ENCODE data around the gene MINDY2.
A peak's percentile ranks its signal among the peaks of the same experiment; 100 is the strongest.

Gene MINDY2

GRCh38 chr15:58758141-58758540 lies 13.0 kb upstream of the MINDY2 start:
- WGBS (ENCODE audit: extremely low coverage, insufficient coverage, insufficient read length) = no CpG with 5 or more reads among the region's 3 CpGs

GRCh38 chr15:58760385-58761009 lies 10.6 kb upstream of the MINDY2 start:
- Histone ChIP-seq H4K12ac (ENCODE audit: low read depth, low read length) (no peak overlapping the region), H2AK5ac (ENCODE audit: low read length) (no peak overlapping the region), H3K9me3 (ENCODE audit: insufficient read depth, low read depth, low read length) (no peaks in the 10 kb centered on the region), H4K8ac (ENCODE audit: low read depth, low read length) (no peak overlapping the region), H3K23ac (ENCODE audit: low read length) (no peak overlapping the region), H4K91ac (ENCODE audit: low read depth, low read length) (no peak overlapping the region), H3K14ac (ENCODE audit: low read length) (no peak overlapping the region), H3K4me2 (ENCODE audit: low read length) (no peak overlapping the region), H2BK5ac (ENCODE audit: low read depth, low read length, poor library complexity) (no peak overlapping the region), H3K9ac (ENCODE audit: low read length) (no peak overlapping the region), H3K27ac (ENCODE audit: low read depth, low read length) (no peak overlapping the region), H3K18ac (ENCODE audit: low read length) (no peak overlapping the region), H3K4me3 (ENCODE audit: low read depth, low read length) (no peak overlapping the region), H2BK120ac (ENCODE audit: insufficient read depth, low read length, poor library complexity) (no peak overlapping the region), H2BK12ac (ENCODE audit: low read length) (no peak overlapping the region), H3K4me1 (ENCODE audit: control insufficient read depth in 1 of 2, insufficient read depth in 2 of 2, low read length in 2 of 2) (no peaks in the 10 kb centered on the region), H3K79me1 (ENCODE audit: low read length) (no peaks in the 10 kb centered on the region), H2AFZ (ENCODE audit: insufficient read depth, low read length, poor library complexity) (no peak overlapping the region), H3K27me3 (ENCODE audit: insufficient read depth, low read length) (no peaks in the 10 kb centered on the region), H3K79me2 (ENCODE audit: control insufficient read depth, insufficient read depth, low read length, poor library complexity) (no peaks in the 10 kb centered on the region), H3K36me3 (ENCODE audit: control insufficient read depth in 1 of 2, insufficient read depth in 2 of 2, low read length in 2 of 2) (no peaks in the 10 kb centered on the region), H3K4ac (ENCODE audit: low read depth, low read length) (no peak overlapping the region)
- no peak for DNase-seq
- WGBS (ENCODE audit: extremely low coverage, insufficient coverage, insufficient read length) = no CpG with 5 or more reads among the region's 7 CpGs

More at GRCh38 chr15:58758141-58758540, 13.0 kb upstream of the MINDY2 start:
- Histone ChIP-seq H3K27me3 (ENCODE audit: insufficient read depth, low read length) (no peaks in the 10 kb centered on the region), H3K14ac (ENCODE audit: low read length) (no peak overlapping the region), H3K79me1 (ENCODE audit: low read length) (no peaks in the 10 kb centered on the region), H3K36me3 (ENCODE audit: control insufficient read depth in 1 of 2, insufficient read depth in 2 of 2, low read length in 2 of 2) (no peaks in the 10 kb centered on the region), H3K4me1 (ENCODE audit: control insufficient read depth in 1 of 2, insufficient read depth in 2 of 2, low read length in 2 of 2) (no peaks in the 10 kb centered on the region), H3K27ac (ENCODE audit: low read depth, low read length) (no peak overlapping the region), H3K4ac (ENCODE audit: low read depth, low read length) (no peak overlapping the region), H4K8ac (ENCODE audit: low read depth, low read length) (no peak overlapping the region), H2AK5ac (ENCODE audit: low read length) (no peak overlapping the region), H3K79me2 (ENCODE audit: control insufficient read depth, insufficient read depth, low read length, poor library complexity) (no peaks in the 10 kb centered on the region), H3K4me3 (ENCODE audit: low read depth, low read length) (no peak overlapping the region), H2BK5ac (ENCODE audit: low read depth, low read length, poor library complexity) (no peak overlapping the region), H3K18ac (ENCODE audit: low read length) (no peak overlapping the region), H4K91ac (ENCODE audit: low read depth, low read length) (no peak overlapping the region), H2BK120ac (ENCODE audit: insufficient read depth, low read length, poor library complexity) (no peak overlapping the region), H2BK12ac (ENCODE audit: low read length) (no peak overlapping the region), H3K23ac (ENCODE audit: low read length) (no peak overlapping the region), H3K9me3 (ENCODE audit: insufficient read depth, low read depth, low read length) (no peaks in the 10 kb centered on the region), H2AFZ (ENCODE audit: insufficient read depth, low read length, poor library complexity) (no peak overlapping the region), H3K4me2 (ENCODE audit: low read length) (no peak overlapping the region), H3K9ac (ENCODE audit: low read length) (no peak overlapping the region), H4K12ac (ENCODE audit: low read depth, low read length) (no peak overlapping the region)
- DNase-seq = peak in 1 of 2 donors; percentile 44

GRCh38 chr15:58761010-58761388 lies 10.1 kb upstream of the MINDY2 start:
- Histone ChIP-seq H3K4me3 (ENCODE audit: low read depth, low read length) (no peak overlapping the region), H3K79me1 (ENCODE audit: low read length) (no peaks in the 10 kb centered on the region), H4K8ac (ENCODE audit: low read depth, low read length) (no peak overlapping the region), H3K36me3 (ENCODE audit: control insufficient read depth in 1 of 2, insufficient read depth in 2 of 2, low read length in 2 of 2) (no peaks in the 10 kb centered on the region), H3K4ac (ENCODE audit: low read depth, low read length) (no peak overlapping the region), H2AFZ (ENCODE audit: insufficient read depth, low read length, poor library complexity) (no peak overlapping the region), H3K18ac (ENCODE audit: low read length) (no peak overlapping the region), H3K14ac (ENCODE audit: low read length) (no peak overlapping the region), H4K91ac (ENCODE audit: low read depth, low read length) (no peak overlapping the region), H3K27me3 (ENCODE audit: insufficient read depth, low read length) (no peaks in the 10 kb centered on the region), H3K27ac (ENCODE audit: low read depth, low read length) (no peak overlapping the region), H2BK120ac (ENCODE audit: insufficient read depth, low read length, poor library complexity) (no peak overlapping the region), H3K9me3 (ENCODE audit: insufficient read depth, low read depth, low read length) (no peaks in the 10 kb centered on the region), H3K4me1 (ENCODE audit: control insufficient read depth in 1 of 2, insufficient read depth in 2 of 2, low read length in 2 of 2) (no peaks in the 10 kb centered on the region), H2BK5ac (ENCODE audit: low read depth, low read length, poor library complexity) (no peak overlapping the region), H3K79me2 (ENCODE audit: control insufficient read depth, insufficient read depth, low read length, poor library complexity) (no peaks in the 10 kb centered on the region), H3K4me2 (ENCODE audit: low read length) (no peak overlapping the region), H4K12ac (ENCODE audit: low read depth, low read length) (no peak overlapping the region), H2AK5ac (ENCODE audit: low read length) (no peak overlapping the region), H3K9ac (ENCODE audit: low read length) (no peak overlapping the region), H2BK12ac (ENCODE audit: low read length) (no peak overlapping the region), H3K23ac (ENCODE audit: low read length) (no peak overlapping the region)
- WGBS (ENCODE audit: extremely low coverage, insufficient coverage, insufficient read length) = no CpG with 5 or more reads among the region's 1 CpG
- no peak for DNase-seq

- no peak overlapping the region for H3K14ac ChIP-seq (ENCODE audit: low read length)
- no peak overlapping the region for H2BK12ac ChIP-seq (ENCODE audit: low read length)
- no peak overlapping the region for H3K27ac ChIP-seq (ENCODE audit: low read depth, low read length)
- H3K4ac ChIP-seq (ENCODE audit: low read depth, low read length) = no peak overlapping the region
- no peak overlapping the region for H3K23ac ChIP-seq (ENCODE audit: low read length)
- no peak overlapping the region for H4K12ac ChIP-seq (ENCODE audit: low read depth, low read length)
- no peak overlapping the region for H2BK120ac ChIP-seq (ENCODE audit: insufficient read depth, low read length, poor library complexity)
- no peak overlapping the region for H4K91ac ChIP-seq (ENCODE audit: low read depth, low read length)
- no peaks in the 10 kb centered on the region for H3K27me3 ChIP-seq (ENCODE audit: insufficient read depth, low read length)
- no peak overlapping the region for H2BK5ac ChIP-seq (ENCODE audit: low read depth, low read length, poor library complexity)
- H3K9me3 ChIP-seq (ENCODE audit: insufficient read depth, low read depth, low read length) = no peaks in the 10 kb centered on the region
- no peaks in the 10 kb centered on the region for H3K79me2 ChIP-seq (ENCODE audit: control insufficient read depth, insufficient read depth, low read length, poor library complexity)
- H2AK5ac ChIP-seq (ENCODE audit: low read length) = no peak overlapping the region
- H3K9ac ChIP-seq (ENCODE audit: low read length) = no peak overlapping the region
- H3K18ac ChIP-seq (ENCODE audit: low read length) = no peak overlapping the region
- H3K36me3 ChIP-seq (ENCODE audit: control insufficient read depth in 1 of 2, insufficient read depth in 2 of 2, low read length in 2 of 2) = no peaks in the 10 kb centered on the region
- no peak overlapping the region for H4K8ac ChIP-seq (ENCODE audit: low read depth, low read length)
- no peaks in the 10 kb centered on the region for H3K79me1 ChIP-seq (ENCODE audit: low read length)
- no peak for DNase-seq
- no peaks in the 10 kb centered on the region for H3K4me1 ChIP-seq (ENCODE audit: control insufficient read depth in 1 of 2, insufficient read depth in 2 of 2, low read length in 2 of 2)
- no peak overlapping the region for H3K4me2 ChIP-seq (ENCODE audit: low read length)
- H3K4me3 ChIP-seq (ENCODE audit: low read depth, low read length) = no peak overlapping the region
- no peak overlapping the region for H2AFZ ChIP-seq (ENCODE audit: insufficient read depth, low read length, poor library complexity)
Measured at GRCh38 chr15:58762285-58762684, 8.8 kb upstream of the MINDY2 start.

All from trophoblast cell (in vitro differentiated cells and primary cell).